ENCODE data around the gene OXLD1.

The OXLD1 gene

GRCh38 chr17:81666342-81667191 is at the start of gene OXLD1, which contains the start of gene CCDC137:
Gene OXLD1 (minus strand): TSS chr17:81666605. CDS start chr17:81666577, 28 bp downstream.
Gene CCDC137 (plus strand): TSS chr17:81666737. CDS start chr17:81666767, 30 bp downstream.
- in situ Hi-C loops (cut with MboI; ENCODE audit: low sequenced_read_pairs) = no loop called here

- in situ Hi-C loops (cut with MboI; ENCODE audit: low sequenced_read_pairs) = no loop called here
Measured at GRCh38 chr17:81715107-81715871, 48.9 kb upstream of the OXLD1 start.

GRCh38 chr17:81714412-81715106 is 48.2 kb upstream of the OXLD1 start:
- in situ Hi-C loops (cut with MboI; ENCODE audit: low sequenced_read_pairs) = no loop called here

DNA sequence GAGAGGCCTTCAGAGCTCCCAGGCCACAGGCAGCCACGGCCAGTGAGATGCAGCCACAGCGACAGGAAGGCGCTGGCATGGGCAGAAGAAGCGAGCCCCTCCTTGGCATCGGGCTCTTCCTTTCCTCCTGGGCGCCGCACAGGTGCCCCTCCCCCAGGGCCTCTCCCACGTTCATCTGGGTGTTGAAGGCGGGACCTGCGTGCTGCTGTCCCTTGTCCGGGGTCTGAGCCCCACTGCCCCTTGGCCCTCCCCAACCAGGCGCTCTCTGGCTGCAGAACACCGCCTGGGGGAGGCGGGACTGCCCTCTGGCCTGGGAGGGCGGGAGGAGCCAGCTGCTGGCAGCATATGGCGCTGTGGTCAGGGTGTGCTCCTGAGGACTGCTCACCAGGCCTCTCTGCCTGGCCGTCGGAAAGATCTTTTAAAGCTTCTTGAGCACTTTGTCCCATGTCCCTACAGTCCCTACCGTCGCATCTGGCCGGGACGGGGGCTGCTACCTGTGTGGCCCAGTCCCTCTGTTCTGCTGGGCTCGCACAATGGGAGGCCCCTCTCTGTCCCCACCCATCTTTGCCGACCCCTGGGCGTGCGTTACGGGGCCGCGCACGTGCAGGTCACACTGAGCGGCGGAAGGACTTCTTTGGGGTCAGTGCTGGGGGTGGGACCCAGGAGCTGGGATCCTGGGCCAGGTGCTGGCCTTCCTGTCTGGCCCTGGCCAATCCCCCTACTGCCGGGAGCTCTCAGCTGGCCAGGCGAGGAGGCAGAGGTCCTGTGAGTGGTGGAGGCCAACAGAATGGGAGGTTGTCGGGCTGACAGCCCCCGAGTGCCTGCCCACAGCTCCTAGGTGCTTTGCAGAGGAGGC is 47.4 kb upstream of the OXLD1 start:
- in situ Hi-C loops (cut with MboI; ENCODE audit: low sequenced_read_pairs) = no loop called here

DNA sequence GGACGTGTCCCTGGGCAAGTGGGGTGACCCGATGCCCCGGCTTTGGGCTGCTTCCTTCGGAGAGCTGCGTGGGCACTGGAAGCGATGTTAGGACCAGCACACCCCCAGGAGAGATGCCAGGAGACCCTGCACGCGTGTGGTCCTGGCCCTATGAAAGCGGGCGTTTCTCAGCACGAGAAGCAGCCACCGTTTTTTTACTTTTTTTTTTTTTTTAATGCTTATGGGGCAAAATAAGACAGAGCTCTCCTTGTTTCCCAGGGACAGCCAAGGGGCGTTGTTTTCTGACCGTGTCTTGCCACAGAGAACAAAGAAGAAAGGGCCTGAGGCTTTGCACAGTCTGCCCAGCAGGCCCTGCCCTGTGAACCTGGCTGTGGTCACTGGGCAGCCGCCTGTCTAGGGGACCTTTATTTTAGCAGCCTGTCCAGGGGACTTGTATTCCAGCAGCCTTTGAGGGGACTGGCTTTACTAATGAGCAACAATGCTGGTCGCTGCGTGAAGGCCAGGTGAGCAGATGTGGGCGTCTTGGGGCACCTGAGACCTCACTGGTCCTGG is 46.7 kb upstream of the OXLD1 start:
- in situ Hi-C loops (cut with MboI; ENCODE audit: low sequenced_read_pairs) = no loop called here

DNA sequence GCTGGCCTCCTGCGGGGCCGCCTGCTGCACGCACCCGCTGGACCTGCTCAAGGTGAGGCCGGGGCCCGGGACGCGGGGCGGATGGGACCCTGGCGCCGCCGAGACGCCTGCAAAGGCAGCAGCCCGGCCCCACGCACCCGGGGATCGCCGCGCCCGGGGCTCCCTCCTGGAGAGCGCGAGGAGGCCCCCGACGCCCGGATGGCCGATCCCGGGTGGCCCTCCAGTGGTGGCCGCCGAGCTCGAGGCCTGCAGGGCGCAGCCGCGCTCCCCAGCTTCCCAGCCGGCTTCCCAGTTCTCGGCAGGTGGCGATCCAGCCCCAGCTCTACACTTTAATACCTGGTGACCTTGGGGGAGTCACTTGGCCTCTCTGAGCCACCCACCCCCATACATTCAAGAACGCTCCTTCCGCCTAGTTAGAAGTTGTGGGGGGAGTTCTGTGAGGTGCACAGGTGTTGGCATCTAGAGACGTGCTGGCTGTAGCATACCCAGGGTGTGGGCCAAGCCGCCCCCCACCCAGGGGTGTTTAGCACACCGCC is 46.1 kb upstream of the OXLD1 start:
- in situ Hi-C loops (cut with MboI; ENCODE audit: low sequenced_read_pairs) = no loop called here

DNA sequence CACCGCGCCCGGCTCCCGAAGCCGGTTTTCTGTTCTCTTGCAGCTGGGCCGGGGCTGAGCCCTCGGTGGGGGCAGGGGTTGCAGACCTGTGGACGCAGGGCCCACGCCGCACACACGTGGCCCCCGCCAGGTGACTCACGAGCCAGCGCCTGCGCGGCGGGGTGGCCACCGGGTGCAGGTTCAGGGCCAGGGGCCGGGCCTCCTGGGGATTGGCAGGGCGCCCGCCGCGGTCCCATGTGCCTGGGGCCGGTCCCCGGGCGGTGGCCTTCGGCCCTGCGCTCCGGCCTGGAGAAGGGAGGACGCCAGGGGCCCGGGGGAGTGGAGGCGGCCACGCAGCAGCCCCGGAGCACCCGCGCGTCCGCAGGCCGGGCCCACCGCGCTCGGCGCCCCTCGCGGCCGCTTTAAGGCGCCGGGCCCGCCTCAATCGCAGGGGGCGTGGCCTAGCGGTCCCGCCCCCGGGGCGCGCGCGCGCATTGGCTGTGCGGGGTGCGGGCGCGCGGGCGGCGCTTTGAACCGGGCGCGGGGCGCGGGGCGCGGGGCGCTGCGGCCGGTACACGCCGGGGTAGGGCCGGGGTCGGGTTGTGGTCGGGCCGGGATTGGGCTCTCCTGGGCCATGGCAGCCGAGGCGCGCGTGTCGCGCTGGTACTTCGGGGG is 45.5 kb upstream of the OXLD1 start, which contains the start of gene SLC25A10:
SLC25A10 (plus strand) TSS at position 471 of the 654 bp plus-strand sequence; CDS start at position 614, 143 bp downstream.
- in situ Hi-C loops (cut with MboI; ENCODE audit: low sequenced_read_pairs) = no loop called here

GRCh38 chr17:81710514-81711308 is 44.3 kb upstream of the OXLD1 start:
- in situ Hi-C loops (cut with MboI; ENCODE audit: low sequenced_read_pairs) = no loop called here

GRCh38 chr17:81708739-81709185 is 42.4 kb upstream of the OXLD1 start:
- in situ Hi-C loops (cut with MboI; ENCODE audit: low sequenced_read_pairs) = no loop called here

DNA sequence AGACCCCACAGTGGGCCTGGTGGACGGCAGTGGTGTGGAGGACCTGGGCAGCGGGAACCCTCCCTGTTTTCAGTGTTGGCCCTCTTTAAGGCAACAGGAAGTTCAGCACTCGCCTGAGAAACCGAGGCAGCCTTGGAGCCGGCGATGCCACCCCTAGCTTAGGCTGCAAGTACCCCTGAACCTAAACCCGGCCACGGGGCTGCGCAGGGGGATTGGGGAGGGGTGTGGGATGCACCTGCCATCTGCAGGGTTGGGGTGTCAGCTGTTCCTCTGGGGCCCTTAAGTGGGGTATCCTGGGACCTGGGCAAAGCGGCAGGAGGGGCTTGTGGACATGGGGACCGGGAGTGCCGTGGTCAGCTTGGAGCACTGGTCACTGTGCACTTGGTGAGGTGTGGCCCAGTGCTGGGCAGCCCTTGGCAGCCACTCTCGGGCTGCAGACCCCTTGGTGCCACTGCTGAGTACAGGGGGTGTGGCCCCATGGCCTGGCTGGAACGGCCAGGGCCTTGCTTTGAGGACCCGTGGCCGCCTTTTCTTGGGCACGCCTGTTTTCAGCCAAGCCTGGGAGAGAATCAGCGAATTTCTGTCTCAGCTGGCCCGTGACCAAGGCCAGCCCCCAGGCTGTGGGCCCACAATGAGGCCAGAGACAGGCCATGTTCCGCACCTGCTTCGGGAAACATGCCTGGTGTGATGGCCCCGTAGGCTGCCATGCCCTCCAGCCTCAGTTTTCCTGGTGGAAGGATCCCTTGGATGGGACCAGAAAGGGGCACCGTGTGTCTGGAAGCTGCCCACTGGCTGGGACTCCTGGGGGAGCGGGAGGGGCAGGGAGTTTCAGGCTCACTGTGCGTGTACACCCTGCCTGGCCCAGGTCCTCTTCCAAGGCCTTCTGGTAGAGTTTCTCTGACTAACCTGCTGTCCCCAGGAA is 41.6 kb upstream of the OXLD1 start:
- in situ Hi-C loops (cut with MboI; ENCODE audit: low sequenced_read_pairs) = no loop called here

DNA sequence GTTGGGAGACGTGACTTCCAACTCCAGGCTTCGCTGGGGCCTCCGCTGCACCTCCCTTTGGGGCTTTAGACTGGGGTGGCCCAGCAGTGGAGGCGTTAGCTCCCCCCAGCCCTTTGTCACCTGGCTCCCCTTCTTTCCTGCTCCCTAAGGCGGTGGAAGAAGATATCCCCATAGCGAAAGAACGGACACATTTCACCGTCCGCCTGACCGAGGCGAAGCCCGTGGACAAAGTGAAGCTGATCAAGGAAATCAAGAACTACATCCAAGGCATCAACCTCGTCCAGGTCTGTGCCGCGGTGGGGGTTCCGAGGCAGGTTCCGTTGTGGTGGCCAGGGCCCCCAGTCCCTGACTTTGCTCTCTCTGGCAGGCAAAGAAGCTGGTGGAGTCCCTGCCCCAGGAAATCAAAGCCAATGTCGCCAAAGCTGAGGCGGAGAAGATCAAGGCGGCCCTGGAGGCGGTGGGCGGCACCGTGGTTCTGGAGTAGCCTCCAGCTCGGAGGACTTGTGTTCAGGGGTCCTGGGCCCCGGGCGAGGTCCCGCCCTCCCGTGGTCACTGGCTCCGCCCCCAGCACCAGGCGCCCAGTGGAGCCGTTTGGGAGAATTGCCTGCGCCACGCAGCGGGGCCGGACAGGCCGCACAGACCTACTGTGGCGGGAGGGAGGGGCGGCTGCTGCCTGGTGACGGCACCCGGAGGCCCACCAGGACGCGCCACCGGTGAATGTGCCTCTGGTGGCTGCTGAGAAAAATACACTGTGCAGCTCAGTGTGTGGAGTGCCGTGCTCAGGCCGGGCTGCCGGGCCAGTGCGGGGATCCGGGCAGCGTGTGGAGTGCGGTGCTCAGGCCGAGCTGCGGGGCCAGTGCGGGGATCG is 40.6 kb upstream of the OXLD1 start:
- in situ Hi-C loops (cut with MboI; ENCODE audit: low sequenced_read_pairs) = no loop called here

GRCh38 chr17:81706232-81706611 is 39.8 kb upstream of the OXLD1 start:
- in situ Hi-C loops (cut with MboI; ENCODE audit: low sequenced_read_pairs) = no loop called here

DNA sequence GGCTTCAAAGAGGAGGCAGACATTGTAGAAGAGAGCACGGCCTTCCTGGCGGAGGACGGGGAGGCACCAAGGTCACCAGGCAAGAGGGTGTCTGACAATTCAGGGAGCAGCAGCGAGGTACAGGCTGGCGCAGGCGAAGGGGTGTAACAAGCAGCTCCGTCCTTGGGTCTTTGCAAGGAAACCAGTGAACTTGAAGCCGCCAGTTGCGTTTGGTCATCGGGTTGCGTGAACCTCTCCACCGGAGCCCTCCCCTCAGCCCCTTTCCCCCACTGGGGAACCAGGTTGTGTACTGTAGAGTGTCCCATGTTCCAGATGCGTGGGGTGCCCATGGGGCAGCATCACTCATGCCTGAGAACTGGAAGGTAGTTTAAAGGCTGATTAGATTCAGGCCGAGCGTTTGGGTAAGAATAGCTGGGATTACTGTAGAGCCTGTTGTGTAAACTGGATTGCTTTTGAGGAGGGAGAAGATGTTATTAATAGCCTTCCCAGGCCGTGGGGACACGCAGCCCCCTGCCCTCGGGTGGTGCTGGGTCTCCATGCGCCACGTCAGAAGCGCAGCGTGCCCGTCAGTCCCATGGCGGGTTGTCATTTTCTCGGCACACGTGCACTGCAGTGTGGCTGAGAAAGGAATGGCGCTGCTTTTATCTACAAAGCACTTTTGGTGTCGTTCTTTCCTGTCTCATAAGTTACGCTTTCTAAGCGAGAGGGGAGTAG is 39.3 kb upstream of the OXLD1 start:
- in situ Hi-C loops (cut with MboI; ENCODE audit: low sequenced_read_pairs) = no loop called here

GRCh38 chr17:81703747-81704654 is 37.6 kb upstream of the OXLD1 start:
- in situ Hi-C loops (cut with MboI; ENCODE audit: low sequenced_read_pairs) = no loop called here

Data from HL-60/S4 treated with phorbol 12-myristate 13-acetate at 8.2 ng/mL for 4 days and 3 days (cell line).